ENCODE results near the gene MALRD1.

The MALRD1 gene

DNA sequence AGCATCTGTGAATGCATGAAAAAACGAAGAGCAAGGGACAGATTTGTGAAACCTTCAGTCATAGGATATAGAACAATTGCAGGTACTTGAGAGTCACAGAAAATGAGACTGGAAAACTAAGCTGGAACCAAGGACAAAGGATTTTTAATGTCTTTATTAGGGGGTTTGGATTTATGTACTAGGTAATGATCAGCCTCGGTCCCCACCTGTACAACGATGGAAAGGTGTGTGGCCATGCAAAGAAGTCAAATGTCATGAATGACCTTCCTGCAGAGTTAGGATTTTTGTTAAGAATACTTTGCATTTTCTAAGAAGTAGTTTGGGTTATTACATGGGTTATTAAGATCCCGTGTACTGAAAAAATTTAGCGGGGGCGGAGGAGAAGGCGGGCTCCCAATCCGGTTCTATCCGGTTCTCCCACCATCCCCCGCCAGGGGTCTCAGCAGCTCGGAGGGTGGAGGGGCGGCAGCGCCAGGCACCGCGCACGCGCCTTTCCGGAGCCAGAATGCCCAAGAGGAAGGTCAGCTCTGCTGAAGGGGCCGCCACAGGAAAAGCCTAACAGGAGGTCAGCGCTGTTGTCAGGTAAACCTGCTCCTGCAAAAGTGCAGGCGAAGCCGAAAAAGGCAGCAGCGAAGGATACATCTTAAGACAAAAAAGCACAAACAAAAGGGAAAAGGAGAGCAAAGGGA lies 440.1 kb downstream of the MALRD1 start:
- TF ChIP-seq, protein P1, sequence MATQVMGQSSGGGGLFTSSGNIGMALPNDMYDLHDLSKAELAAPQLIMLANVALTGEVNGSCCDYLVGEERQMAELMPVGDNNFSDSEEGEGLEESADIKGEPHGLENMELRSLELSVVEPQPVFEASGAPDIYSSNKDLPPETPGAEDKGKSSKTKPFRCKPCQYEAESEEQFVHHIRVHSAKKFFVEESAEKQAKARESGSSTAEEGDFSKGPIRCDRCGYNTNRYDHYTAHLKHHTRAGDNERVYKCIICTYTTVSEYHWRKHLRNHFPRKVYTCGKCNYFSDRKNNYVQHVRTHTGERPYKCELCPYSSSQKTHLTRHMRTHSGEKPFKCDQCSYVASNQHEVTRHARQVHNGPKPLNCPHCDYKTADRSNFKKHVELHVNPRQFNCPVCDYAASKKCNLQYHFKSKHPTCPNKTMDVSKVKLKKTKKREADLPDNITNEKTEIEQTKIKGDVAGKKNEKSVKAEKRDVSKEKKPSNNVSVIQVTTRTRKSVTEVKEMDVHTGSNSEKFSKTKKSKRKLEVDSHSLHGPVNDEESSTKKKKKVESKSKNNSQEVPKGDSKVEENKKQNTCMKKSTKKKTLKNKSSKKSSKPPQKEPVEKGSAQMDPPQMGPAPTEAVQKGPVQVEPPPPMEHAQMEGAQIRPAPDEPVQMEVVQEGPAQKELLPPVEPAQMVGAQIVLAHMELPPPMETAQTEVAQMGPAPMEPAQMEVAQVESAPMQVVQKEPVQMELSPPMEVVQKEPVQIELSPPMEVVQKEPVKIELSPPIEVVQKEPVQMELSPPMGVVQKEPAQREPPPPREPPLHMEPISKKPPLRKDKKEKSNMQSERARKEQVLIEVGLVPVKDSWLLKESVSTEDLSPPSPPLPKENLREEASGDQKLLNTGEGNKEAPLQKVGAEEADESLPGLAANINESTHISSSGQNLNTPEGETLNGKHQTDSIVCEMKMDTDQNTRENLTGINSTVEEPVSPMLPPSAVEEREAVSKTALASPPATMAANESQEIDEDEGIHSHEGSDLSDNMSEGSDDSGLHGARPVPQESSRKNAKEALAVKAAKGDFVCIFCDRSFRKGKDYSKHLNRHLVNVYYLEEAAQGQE (IDR thresholded peaks at IDR 0.05; ENCODE audit: insufficient read depth in 1 of 2, low read depth in 2 of 2, low read length in 2 of 2), result no peak
- TF ChIP-seq SIN3A (IDR thresholded peaks at IDR 0.05; ENCODE audit: borderline replicate concordance, insufficient read depth, low read length) (no peak), FOXP2 (optimal IDR thresholded peaks at IDR 0.05; ENCODE audit: borderline replicate concordance, extremely low read depth, extremely low read length, insufficient read depth) (no peak), POLR2AphosphoS5 (IDR thresholded peaks at IDR 0.05; ENCODE audit: low read depth, low read length) (no peak), TAF1 (IDR thresholded peaks at IDR 0.05; ENCODE audit: borderline replicate concordance, insufficient read depth, low read length) (no peak)

DNA sequence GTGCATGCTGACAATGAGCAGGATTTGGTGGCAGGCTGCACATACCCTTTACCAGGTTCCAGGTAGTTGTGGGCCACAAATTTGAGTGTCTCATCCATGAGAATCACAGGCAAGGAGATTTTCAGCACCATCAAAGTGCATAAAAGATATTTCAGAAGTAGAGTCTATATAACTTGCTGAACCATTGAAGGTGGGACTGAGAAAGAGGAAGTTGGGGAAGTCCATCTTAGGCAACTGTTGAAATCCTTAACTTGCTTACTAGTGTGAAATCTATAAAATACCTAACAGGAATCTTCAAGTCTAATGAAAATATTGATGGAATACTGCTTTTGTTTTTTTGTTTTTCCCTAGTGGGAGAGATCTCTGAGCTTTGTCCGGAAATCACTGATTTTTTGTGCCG lies 442.6 kb downstream of the MALRD1 start:
- TF ChIP-seq TAF1 (IDR thresholded peaks at IDR 0.05; ENCODE audit: borderline replicate concordance, insufficient read depth, low read length), result no peak
- TF ChIP-seq FOXP2 (optimal IDR thresholded peaks at IDR 0.05; ENCODE audit: borderline replicate concordance, extremely low read depth, extremely low read length, insufficient read depth), result no peak
- TF ChIP-seq SIN3A (IDR thresholded peaks at IDR 0.05; ENCODE audit: borderline replicate concordance, insufficient read depth, low read length), result no peak
- TF ChIP-seq, protein P1 (IDR thresholded peaks at IDR 0.05; ENCODE audit: insufficient read depth in 1 of 2, low read depth in 2 of 2, low read length in 2 of 2), result no peak
- no peak for TF ChIP-seq POLR2AphosphoS5 (IDR thresholded peaks at IDR 0.05; ENCODE audit: low read depth, low read length)

DNA sequence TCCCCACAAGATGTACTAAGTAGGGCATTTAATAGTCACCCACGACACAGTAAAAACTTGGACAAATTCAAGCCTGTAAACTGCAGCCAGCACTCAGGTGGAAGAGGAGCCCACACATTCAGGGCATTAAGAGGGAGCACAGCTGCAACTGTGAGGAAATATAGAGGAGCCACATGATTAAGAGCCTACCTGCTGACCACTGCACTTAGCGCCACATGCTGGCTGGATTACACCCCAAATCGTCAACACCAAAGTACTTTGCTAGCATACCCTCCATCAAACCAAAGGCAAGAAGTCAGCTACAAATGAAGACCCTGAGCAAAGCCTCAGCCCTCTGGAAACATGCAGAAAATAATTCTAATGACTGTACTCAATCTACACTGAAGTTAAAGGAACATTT lies 445.3 kb downstream of the MALRD1 start:
- TF ChIP-seq POLR2AphosphoS5 (IDR thresholded peaks at IDR 0.05; ENCODE audit: low read depth, low read length), result no peak
- TF ChIP-seq FOXP2 (optimal IDR thresholded peaks at IDR 0.05; ENCODE audit: borderline replicate concordance, extremely low read depth, extremely low read length, insufficient read depth), result no peak
- TF ChIP-seq, protein P1 (IDR thresholded peaks at IDR 0.05; ENCODE audit: insufficient read depth in 1 of 2, low read depth in 2 of 2, low read length in 2 of 2), result no peak
- no peak for TF ChIP-seq TAF1 (IDR thresholded peaks at IDR 0.05; ENCODE audit: borderline replicate concordance, insufficient read depth, low read length)
- no peak for TF ChIP-seq SIN3A (IDR thresholded peaks at IDR 0.05; ENCODE audit: borderline replicate concordance, insufficient read depth, low read length)

DNA sequence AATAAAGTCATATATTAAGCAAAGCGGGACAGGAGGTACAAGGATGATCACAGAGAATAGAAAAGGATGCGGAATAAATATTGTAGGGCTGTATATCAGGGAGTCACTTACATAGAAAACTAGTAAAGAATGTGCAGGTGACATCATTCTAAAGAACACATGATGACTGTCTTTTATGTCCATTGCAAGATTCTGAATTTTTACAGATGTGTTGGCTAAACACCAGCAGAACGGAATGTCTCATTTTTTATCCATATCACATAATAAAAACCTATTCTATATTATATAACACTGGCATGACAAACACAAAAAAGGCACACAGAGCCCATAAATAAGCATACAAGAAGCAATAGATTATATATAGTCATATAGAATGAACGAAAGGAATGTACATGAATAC lies 448.4 kb downstream of the MALRD1 start:
- TF ChIP-seq FOXP2 (optimal IDR thresholded peaks at IDR 0.05; ENCODE audit: borderline replicate concordance, extremely low read depth, extremely low read length, insufficient read depth) (no peak), SIN3A (IDR thresholded peaks at IDR 0.05; ENCODE audit: borderline replicate concordance, insufficient read depth, low read length) (no peak), TAF1 (IDR thresholded peaks at IDR 0.05; ENCODE audit: borderline replicate concordance, insufficient read depth, low read length) (no peak), POLR2AphosphoS5 (IDR thresholded peaks at IDR 0.05; ENCODE audit: low read depth, low read length) (no peak)
- TF ChIP-seq, protein P1 (IDR thresholded peaks at IDR 0.05; ENCODE audit: insufficient read depth in 1 of 2, low read depth in 2 of 2, low read length in 2 of 2), result no peak

Data from PFSK-1 (cell line).